K562 (cell line): ENCODE results near the gene HSPB6. TPM values are rescaled to one million over a fixed set of nuclear protein-coding genes. Genes with fewer than 3 reads are reported as not detected.
A peak's percentile ranks its signal among the peaks of the same experiment; 100 is the strongest.

Source experiments
- ATAC-seq: fragments of 200-7000 bp; cut with Tn5 transposase; 3 replicates; pipeline ENCODE4 v1.9.1; 2020; ENCODE audit warnings: moderate library complexity
- BruUV-seq: library from RNA; stranded (reverse); fragments of 400-500 nt; replicated peaks from 2 replicates; lab custom pipeline; 2021; lab: Mats Ljungman, UMichigan
- CTCF ChIA-PET: fragments of 300-600 bp; formaldehyde crosslinking; extraction: SDS; loops from one replicate; lab custom pipeline; 2021; ENCODE audit warnings: low intra/inter-chr PET ratio; lab: Yijun Ruan, JAX
- POLR2A ChIA-PET: fragments of 300-600, 350-650 bp; sonication (Branson Sonifier 250); formaldehyde crosslinking; extraction: SDS; loops from one replicate; lab custom pipeline; 2021; ENCODE audit warnings: antibody characterized with exemption, inconsistent platforms; lab: Yijun Ruan, JAX
- DNase-seq, 4 experiments: peaks; one replicate each; pipeline versions ENCODE4 v3.0.0 to v3.0.0-alpha.2; 2011 to 2018; ENCODE audit warnings: low spot score in 3 of 4, mixed read lengths in 3 of 4; ENCODE audit errors: extremely low read depth in 1 of 4
- FAIRE-seq: peaks from 2 replicates; lab custom pipeline; 2011; peaks lifted over from hg19 to GRCh38; lab: Jason Lieb, UNC
- H2AFZ ChIP-seq: 2 replicates; pipeline ENCODE4 v1.6.0; 2011; ENCODE audit warnings: low read depth, low read length, control low read depth, inconsistent platforms
- H3K27ac ChIP-seq: fragments of 200-600 bp; 3 replicates; pipeline ENCODE4 v1.8.0; 2011; ENCODE audit warnings: low read depth, mild to moderate bottlenecking, control low read depth, inconsistent platforms, low read length, moderate library complexity, mixed read lengths; ENCODE audit errors: extremely low read depth
- H3K27me3 ChIP-seq, 2 experiments: fragments of 300-600 bp in 1 of 2; 2 replicates in 1 of 2; 3 replicates in 1 of 2; pipeline versions ENCODE4 v1.6.0 to v1.8.0; 2011; ENCODE audit warnings: inconsistent platforms in 2 of 2, low read length in 2 of 2, mild to moderate bottlenecking in 1 of 2, mixed read lengths in 1 of 2, moderate library complexity in 1 of 2; ENCODE audit not compliant: control insufficient read depth in 2 of 2, insufficient read depth in 2 of 2
- H3K36me3 ChIP-seq: fragments of 300-600 bp; 3 replicates; pipeline ENCODE4 v1.8.0; 2011; ENCODE audit warnings: mild to moderate bottlenecking, low read length, inconsistent platforms; ENCODE audit not compliant: control insufficient read depth, insufficient read depth
- H3K4me1 ChIP-seq, 2 experiments: fragments of 200-600 bp in 1 of 2; replicated peaks in 1 of 2; 2 replicates in 1 of 2; 3 replicates in 1 of 2; pipeline versions ENCODE4 v1.5.1 to v1.8.0; 2011; ENCODE audit warnings: inconsistent platforms in 2 of 2, low read length in 2 of 2, mild to moderate bottlenecking in 1 of 2, mixed read lengths in 1 of 2, moderate library complexity in 1 of 2; ENCODE audit not compliant: control insufficient read depth in 2 of 2, insufficient read depth in 2 of 2
- H3K4me2 ChIP-seq: 2 replicates; pipeline ENCODE4 v1.6.1; 2011; ENCODE audit warnings: low read length, control low read depth, inconsistent platforms, mixed read lengths; ENCODE audit not compliant: insufficient read depth
- H3K4me3 ChIP-seq: fragments of 200-600 bp; sonication (generic), shearing (Covaris generic); 2 replicates; pipeline ENCODE4 v1.5.1; 2016; ENCODE audit warnings: control low read depth, inconsistent platforms
- H3K79me2 ChIP-seq: fragments of 200-600 bp; 3 replicates; pipeline ENCODE4 v1.8.0; 2011; ENCODE audit warnings: low read length, inconsistent platforms; ENCODE audit not compliant: control insufficient read depth, insufficient read depth
- H3K9ac ChIP-seq, 2 experiments: 2 replicates each; pipeline versions ENCODE4 v1.6.0 to v1.6.1; 2011; ENCODE audit warnings: low read depth in 2 of 2, low read length in 2 of 2, control low read depth in 1 of 2, inconsistent platforms in 1 of 2, mild to moderate bottlenecking in 1 of 2, mixed read lengths in 1 of 2; ENCODE audit not compliant: insufficient read depth in 1 of 2
- H3K9me1 ChIP-seq: one replicate; pipeline ENCODE4 v1.6.0; 2011; ENCODE audit warnings: inconsistent platforms, mild to moderate bottlenecking, low read length, moderate library complexity; ENCODE audit not compliant: control insufficient read depth, insufficient read depth
- H3K9me3 ChIP-seq: replicated peaks from 2 replicates; pipeline ENCODE4 v1.5.1; 2011; ENCODE audit warnings: low read depth, low read length, inconsistent platforms; ENCODE audit not compliant: control insufficient read depth, insufficient read depth
- H4K20me1 ChIP-seq: replicated peaks from 2 replicates; pipeline ENCODE4 v1.6.1; 2011; ENCODE audit warnings: low read length, inconsistent platforms, mixed read lengths; ENCODE audit not compliant: control insufficient read depth, insufficient read depth
- FOXJ2 ChIP-seq: fragments of 200-800 bp; sonication (Bioruptor generic); IDR thresholded peaks from 2 replicates; pipeline ENCODE4 v1.6.1; 2016; ENCODE audit warnings: missing genetic modification characterization, missing compliant biosample characterization
- MCM5 ChIP-seq: fragments of 450-650 bp; IDR thresholded peaks from 2 replicates; pipeline ENCODE4 v1.6.1; 2016; ENCODE audit warnings: low read depth
- WGBS: fragments of 100-300 bp; shearing (Covaris generic); methylation state at CpG from one replicate; pipeline ENCODE4 v1.1.6; 2016; ENCODE audit warnings: low coverage, mixed read lengths; ENCODE audit not compliant: insufficient coverage; ENCODE audit errors: missing lambda C conversion rate; 5-methylcytosine and 5-hydroxymethylcytosine counted together
- in situ Hi-C: fragments of 300-500 bp; cut with MboI; formaldehyde crosslinking; loops from 4 replicates; pipeline ENCODE4 v1.15.0; 2018; ENCODE audit warnings: inconsistent platforms, mixed read lengths
- intact Hi-C: fragments of 100-400 bp; cut with micrococcal nuclease; formaldehyde crosslinking; loops from 2 replicates; pipeline ENCODE4 v1.14.2; 2022
- polyA plus RNA-seq, 8 experiments: library from polyadenylated mRNA; depleted of rRNA in 4 of 8; stranded (reverse) in 5 of 8; unstranded in 3 of 8; fragments of >200 nt; fragmentation: Nextera tagmentation in 2 of 8; fragmentation: Illumina TruSeq in 1 of 8; extraction: Ambion mirVana in 2 of 8; extraction: Trizol in 1 of 8; gene quantifications; 2 replicates each; pipeline versions ENCODE4 v1.2.1 to v1.2.3, GENCODE V29; 2011 to 2014; ENCODE audit warnings: inconsistent platforms in 1 of 8, missing spikeins in 1 of 8
- total RNA-seq, 7 experiments: library from RNA; depleted of rRNA in 6 of 7; stranded (reverse); fragments of >200 nt in 6 of 7; fragmentation: Illumina TruSeq in 2 of 7; extraction: Trizol in 2 of 7; gene quantifications; 2 replicates each; pipeline versions ENCODE4 v1.2.1 to v1.2.3, GENCODE V29; 2011 to 2021; ENCODE audit warnings: low replicate concordance in 1 of 7
- TF ChIP-seq, protein P1 (sequence below): sonication (generic); formaldehyde crosslinking; IDR thresholded peaks from 2 replicates; pipeline ENCODE4 v1.8.1; 2023; ENCODE audit warnings: mild to moderate bottlenecking, missing genetic modification reagents

Gene HSPB6
- total and polyA plus RNA-seq, 9 of the 15 experiments (the other 6 are each of a cell fraction or from before 2014, with no cell fraction given): 0.55 TPM; not detected in 8

- H3K27ac ChIP-seq: no peak overlapping the region
- peaks cover 17% of the 10 kb centered on the region for H3K79me2 ChIP-seq
- H3K9me3 ChIP-seq: no peaks in the 10 kb centered on the region; the same call in 1 of the 2 replicates
- in situ Hi-C loops: no loop called here
- H3K9ac ChIP-seq: peak overlapping the region in 1 of 2 experiments; percentile 68; a peak in 2 of 4 replicates
- H4K20me1 ChIP-seq: no peaks in the 10 kb centered on the region; the same call in 1 of the 2 replicates
- ChIA-PET CTCF (no interaction called here), POLR2A (interaction anchor here (0.5 to 2.2 kb wide), 3 partner anchors 8 to 783 kb away, joined by 4 to 12 read pairs (median 4); partner anchors contain the start of gene LIN37)
- no peaks in the 10 kb centered on the region for H3K9me1 ChIP-seq
- no peak for FAIRE-seq
- no peaks in the 10 kb centered on the region for H3K27me3 ChIP-seq
- DNase-seq: no peak
- intact Hi-C loops: no loop called here
- TF ChIP-seq, protein P1, sequence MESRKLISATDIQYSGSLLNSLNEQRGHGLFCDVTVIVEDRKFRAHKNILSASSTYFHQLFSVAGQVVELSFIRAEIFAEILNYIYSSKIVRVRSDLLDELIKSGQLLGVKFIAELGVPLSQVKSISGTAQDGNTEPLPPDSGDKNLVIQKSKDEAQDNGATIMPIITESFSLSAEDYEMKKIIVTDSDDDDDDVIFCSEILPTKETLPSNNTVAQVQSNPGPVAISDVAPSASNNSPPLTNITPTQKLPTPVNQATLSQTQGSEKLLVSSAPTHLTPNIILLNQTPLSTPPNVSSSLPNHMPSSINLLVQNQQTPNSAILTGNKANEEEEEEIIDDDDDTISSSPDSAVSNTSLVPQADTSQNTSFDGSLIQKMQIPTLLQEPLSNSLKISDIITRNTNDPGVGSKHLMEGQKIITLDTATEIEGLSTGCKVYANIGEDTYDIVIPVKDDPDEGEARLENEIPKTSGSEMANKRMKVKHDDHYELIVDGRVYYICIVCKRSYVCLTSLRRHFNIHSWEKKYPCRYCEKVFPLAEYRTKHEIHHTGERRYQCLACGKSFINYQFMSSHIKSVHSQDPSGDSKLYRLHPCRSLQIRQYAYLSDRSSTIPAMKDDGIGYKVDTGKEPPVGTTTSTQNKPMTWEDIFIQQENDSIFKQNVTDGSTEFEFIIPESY (CRISPR knock-in tag): peak; percentile 61
- TF ChIP-seq FOXJ2 (no peak), MCM5 (no peak)
- no peak for ATAC-seq
- no peak overlapping the region for H2AFZ ChIP-seq
- H3K36me3 ChIP-seq: peaks cover 31% of the 10 kb centered on the region; the same call in 2 of the 3 replicates
- 86% methylated on average over 32 of the region's 74 CpGs for WGBS
- peaks cover 13 to 41% of the 10 kb centered on the region in 2 experiments for H3K4me1 ChIP-seq
- H3K4me2 ChIP-seq: no peak overlapping the region
- no TSS peak for BruUV-seq
- no peak overlapping the region for H3K4me3 ChIP-seq
Measured at GRCh38 chr19:35755550-35756376, 1.1 kb downstream of the HSPB6 start.
